Glutamatergic neuron (in vitro differentiated cells): Measurements from ENCODE around the gene ASTN2. TPM values are rescaled to one million over a fixed set of nuclear protein-coding genes. Genes with fewer than 3 reads are reported as not detected.
A peak's percentile ranks its signal among the peaks of the same experiment; 100 is the strongest.

Experiments used
- DNase-seq: peaks from one replicate; pipeline ENCODE4 v3.0.0; 2022
- H3K27ac Mint-ChIP-seq: one replicate; pipeline ENCODE4 v1.8.0; 2020; ENCODE audit warnings: mild to moderate bottlenecking, mixed read lengths, inconsistent platforms; ENCODE audit not compliant: unreplicated experiment
- H3K27me3 Mint-ChIP-seq: one replicate; pipeline ENCODE4 v1.8.0; 2020; ENCODE audit warnings: mild to moderate bottlenecking, moderate library complexity, mixed read lengths, inconsistent platforms; ENCODE audit not compliant: unreplicated experiment
- H3K36me3 Mint-ChIP-seq: one replicate; pipeline ENCODE4 v1.8.0; 2020; ENCODE audit warnings: mild to moderate bottlenecking, mixed read lengths, inconsistent platforms; ENCODE audit not compliant: unreplicated experiment
- H3K4me1 Mint-ChIP-seq: one replicate; pipeline ENCODE4 v1.8.0; 2020; ENCODE audit warnings: mild to moderate bottlenecking, low read depth, mixed read lengths, inconsistent platforms; ENCODE audit not compliant: unreplicated experiment
- H3K4me3 Mint-ChIP-seq: one replicate; pipeline ENCODE4 v1.8.0; 2020; ENCODE audit warnings: mild to moderate bottlenecking, mixed read lengths, inconsistent platforms; ENCODE audit not compliant: unreplicated experiment
- H3K9me3 Mint-ChIP-seq: one replicate; pipeline ENCODE4 v1.8.0; 2020; ENCODE audit warnings: mild to moderate bottlenecking, moderate library complexity, mixed read lengths, inconsistent platforms; ENCODE audit not compliant: unreplicated experiment
- CTCF ChIP-seq: fragments of 200-600 bp; sonication (generic); IDR thresholded peaks from one replicate; pipeline ENCODE4 v1.5.0; 2021; ENCODE audit not compliant: partially characterized antibody, unreplicated experiment
- total RNA-seq: library from RNA; stranded (reverse); fragmentation: NEBNext Ultra II Directional; extraction: Animal tissue kit (Norgen Biotek cat#: 25700); gene quantifications from one replicate; pipeline ENCODE4 v1.2.1, GENCODE V29; 2021; ENCODE audit not compliant: unreplicated experiment

Gene ASTN2
- total RNA-seq, 1 donor from 2014 or later: 134 TPM

DNA sequence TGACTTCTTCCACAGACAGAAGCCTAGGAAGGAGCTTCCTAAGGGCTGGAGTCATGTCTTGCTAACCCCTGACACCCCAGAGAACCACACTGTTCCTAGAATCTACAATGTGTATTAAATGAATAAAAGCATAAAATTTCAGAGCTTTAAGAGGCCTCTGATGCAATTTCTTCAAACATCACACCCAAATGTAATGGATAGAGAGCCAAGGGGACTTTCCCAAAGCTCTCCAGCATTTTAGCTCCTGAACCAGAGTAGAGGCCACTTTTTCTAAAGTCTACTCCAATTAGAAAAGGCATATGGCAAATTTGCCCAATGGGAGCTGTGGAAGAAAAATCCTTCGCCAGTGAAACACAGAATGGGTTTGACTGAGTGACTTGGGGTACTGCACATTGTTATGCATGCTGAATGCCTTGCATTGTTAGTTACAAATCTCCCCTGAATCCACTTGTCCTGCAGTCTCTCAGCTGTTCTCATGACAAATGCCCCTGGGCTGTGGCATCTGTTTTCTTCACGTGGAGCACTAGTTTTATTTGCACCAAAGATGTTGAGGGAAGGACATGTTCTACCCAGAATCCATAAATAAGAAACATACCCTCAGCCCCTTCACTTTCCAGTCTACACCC, 334.0 kb downstream of the ASTN2 start:
- DNase-seq: no peak

DNA sequence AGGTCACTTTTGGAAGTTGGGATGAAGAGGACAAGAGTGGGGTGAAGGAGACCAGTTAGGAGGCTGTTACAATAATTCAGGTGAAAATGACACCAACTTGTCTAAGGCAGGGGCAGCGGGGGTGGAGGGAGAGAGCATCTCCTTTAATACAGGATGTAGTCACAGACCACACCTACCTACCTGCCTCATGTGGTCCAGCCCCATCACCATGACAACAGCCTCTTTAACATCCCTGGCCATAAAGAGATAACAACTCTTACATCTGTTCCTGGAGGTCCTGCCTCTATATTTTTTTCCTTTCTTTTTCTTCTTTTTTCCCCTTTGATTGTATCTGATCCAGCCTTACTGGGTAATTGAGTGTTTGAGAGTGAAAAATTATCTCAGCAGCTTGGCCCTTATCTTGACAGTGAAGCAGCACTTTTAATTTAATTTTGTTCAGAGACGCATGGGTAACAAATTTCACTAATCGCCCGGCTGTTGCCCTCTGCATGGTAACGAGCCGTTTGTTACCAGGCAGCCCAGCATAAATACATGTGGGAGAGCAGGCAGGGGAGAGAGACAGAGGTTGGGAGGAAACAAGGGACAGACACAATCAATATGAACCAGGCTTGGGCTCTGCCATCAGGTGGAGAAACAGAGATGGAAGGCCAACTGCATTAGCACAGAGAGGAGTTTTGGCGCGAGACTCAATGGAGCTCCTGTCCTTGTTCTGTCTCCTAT, 338.1 kb downstream of the ASTN2 start:
- Mint-ChIP-seq H3K27me3 (peaks cover 16% of the 10 kb centered on the region), H3K4me1 (peaks cover 54% of the 10 kb centered on the region), H3K27ac (peak overlapping the region; percentile 82), H3K36me3 (no peaks in the 10 kb centered on the region), H3K4me3 (no peak overlapping the region), H3K9me3 (peaks cover 5% of the 10 kb centered on the region)
- DNase-seq: no peak
- TF ChIP-seq CTCF: no peak

More for the DNA sequence above, 334.0 kb downstream of the ASTN2 start:
- H3K36me3 Mint-ChIP-seq: no peaks in the 10 kb centered on the region
- peaks cover 7% of the 10 kb centered on the region for H3K27me3 Mint-ChIP-seq
- peaks cover 33% of the 10 kb centered on the region for H3K4me1 Mint-ChIP-seq
- peaks cover 4% of the 10 kb centered on the region for H3K9me3 Mint-ChIP-seq
- peak overlapping the region; percentile 81 for H3K27ac Mint-ChIP-seq
- H3K4me3 Mint-ChIP-seq: peak overlapping the region; percentile 30
- TF ChIP-seq CTCF: no peak

DNA sequence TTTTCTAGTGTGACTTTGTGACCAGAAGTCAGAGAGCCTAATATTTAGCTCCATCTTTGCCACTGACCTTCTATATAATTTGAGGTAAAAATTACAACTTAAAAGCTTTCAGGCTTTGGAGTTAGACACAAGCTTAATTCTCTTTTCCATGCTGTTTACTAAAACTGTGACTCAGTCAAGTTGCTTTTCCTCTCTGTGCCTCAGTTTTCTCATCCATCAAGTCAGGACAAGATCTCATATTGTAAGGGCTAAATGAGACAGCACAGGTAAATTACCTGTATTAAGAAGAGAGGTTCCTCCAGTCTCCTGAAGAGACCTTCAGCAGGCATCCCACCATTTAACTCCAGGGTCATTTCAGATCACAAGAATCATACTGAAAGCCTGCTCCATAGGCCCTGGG, 339.2 kb downstream of the ASTN2 start:
- H3K27me3 Mint-ChIP-seq: peaks cover 12% of the 10 kb centered on the region
- peak overlapping the region; percentile 37 for H3K4me3 Mint-ChIP-seq
- DNase-seq: no peak
- H3K4me1 Mint-ChIP-seq: peaks cover 48% of the 10 kb centered on the region
- peaks cover 5% of the 10 kb centered on the region for H3K9me3 Mint-ChIP-seq
- H3K36me3 Mint-ChIP-seq: no peaks in the 10 kb centered on the region
- H3K27ac Mint-ChIP-seq: peak overlapping the region; percentile 82
- TF ChIP-seq CTCF: no peak

DNA sequence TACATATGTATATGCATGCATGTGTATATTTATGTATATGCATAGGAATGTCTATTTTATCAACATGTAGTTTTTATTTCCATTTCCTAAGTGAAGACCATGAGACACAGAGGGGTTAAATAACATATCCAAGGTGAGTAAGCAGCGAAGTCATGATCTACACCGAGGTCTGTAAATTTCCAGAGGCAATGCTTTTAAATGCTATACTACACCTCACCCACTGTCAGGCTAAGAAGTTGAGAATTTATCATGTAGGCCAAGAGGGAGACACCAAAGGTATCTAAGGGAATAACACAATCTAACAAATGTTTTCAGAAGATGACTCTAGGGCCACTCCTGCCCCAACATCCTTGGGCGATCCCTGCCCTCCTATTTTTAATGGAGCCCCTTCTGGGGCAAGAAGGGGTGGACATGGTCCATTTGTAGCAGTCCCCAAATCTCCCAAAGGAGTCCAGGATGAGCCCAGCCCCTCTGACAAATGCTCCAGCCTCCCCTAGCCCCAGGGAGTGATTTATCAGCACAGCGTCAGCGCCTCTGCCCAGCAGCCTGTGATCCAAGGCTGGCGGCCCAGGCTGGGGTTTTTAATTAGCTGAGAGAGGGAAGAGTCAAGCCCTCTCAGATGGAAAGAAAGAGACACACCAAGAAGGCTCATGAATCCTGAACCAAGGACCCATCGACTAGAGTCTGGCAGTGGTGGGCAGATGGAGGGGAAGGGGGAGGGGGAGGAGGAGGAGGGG, 339.9 kb downstream of the ASTN2 start:
- H3K36me3 Mint-ChIP-seq: no peaks in the 10 kb centered on the region
- peak; percentile 63 for DNase-seq
- peaks cover 5% of the 10 kb centered on the region for H3K9me3 Mint-ChIP-seq
- no peak for TF ChIP-seq CTCF
- H3K27ac Mint-ChIP-seq: no peak overlapping the region
- peaks cover 12% of the 10 kb centered on the region for H3K27me3 Mint-ChIP-seq
- no peak overlapping the region for H3K4me3 Mint-ChIP-seq
- peaks cover 46% of the 10 kb centered on the region for H3K4me1 Mint-ChIP-seq
